ENCODE measurements around the gene ENPP7. TPM values are rescaled to one million over a fixed set of nuclear protein-coding genes. Genes with fewer than 3 reads are reported as not detected.

Gene ENPP7
- polyA plus RNA-seq, 1 donor (not counting 4 experiments of a cell fraction or from before 2014, with no cell fraction given): not detected

GRCh38 chr17:79684132-79684985, 46.4 kb upstream of the ENPP7 start:
- Histone ChIP-seq H3K79me2 (ENCODE audit: control insufficient read depth, insufficient read depth, low read length) (no peaks in the 10 kb centered on the region), H3K36me3 (ENCODE audit: control insufficient read depth in 2 of 2, extremely low read depth in 1 of 2, insufficient read depth in 2 of 2, low read length in 2 of 2) (no peaks in the 10 kb centered on the region), H3K4me1 (ENCODE audit: control insufficient read depth, extremely low read depth, insufficient read depth, low read length) (no peaks in the 10 kb centered on the region), H3K27ac (ENCODE audit: control insufficient read depth, insufficient read depth, low read length) (no peak overlapping the region), H4K20me1 (ENCODE audit: control insufficient read depth, extremely low read depth, insufficient read depth, low read length) (no peaks in the 10 kb centered on the region), H3K4me3 (ENCODE audit: control insufficient read depth in 2 of 3, extremely low read depth in 1 of 3, insufficient read depth in 2 of 3, low read depth in 1 of 3, low read length in 3 of 3) (no peak overlapping the region), H3K9me3 (ENCODE audit: control insufficient read depth, low read depth, low read length) (no peaks in the 10 kb centered on the region), H3K9ac (ENCODE audit: control insufficient read depth, extremely low read depth, insufficient read depth, low read length) (no peak overlapping the region), H3K4me2 (ENCODE audit: control insufficient read depth, extremely low read depth, insufficient read depth, low read depth, low read length) (no peak overlapping the region), H2AFZ (ENCODE audit: control insufficient read depth, low read length) (no peak overlapping the region), H3K9me1 (ENCODE audit: control insufficient read depth, extremely low read depth, insufficient read depth, low read length) (no peaks in the 10 kb centered on the region), H3K27me3 (ENCODE audit: control insufficient read depth, extremely low read depth, insufficient read depth, low read length) (peaks cover 13% of the 10 kb centered on the region)
- no peak for TF ChIP-seq CTCF (optimal IDR thresholded peaks at IDR 0.05 in 1 of 3, IDR thresholded peaks at IDR 0.05 in 1 of 3, conservative IDR thresholded peaks at IDR 0.05 in 1 of 3; ENCODE audit: extremely low read depth in 1 of 3, insufficient read depth in 2 of 3, low read length in 3 of 3)
- TF ChIP-seq EZH2 (IDR thresholded peaks at IDR 0.05; ENCODE audit: low read length): no peak
- DNase-seq (ENCODE audit: low read depth, low spot score) (no peak), FAIRE-seq (no peak)
- dilution Hi-C loops (cut with MboI; ENCODE audit: extremely low pct_ligation_motif_present, low sequenced_read_pairs): no loop called here

- Histone ChIP-seq H3K4me2 (ENCODE audit: control insufficient read depth, extremely low read depth, insufficient read depth, low read depth, low read length) (no peak overlapping the region), H3K9ac (ENCODE audit: control insufficient read depth, extremely low read depth, insufficient read depth, low read length) (no peak overlapping the region), H2AFZ (ENCODE audit: control insufficient read depth, low read length) (no peak overlapping the region), H3K9me3 (ENCODE audit: control insufficient read depth, low read depth, low read length) (no peaks in the 10 kb centered on the region), H3K36me3 (ENCODE audit: control insufficient read depth in 2 of 2, extremely low read depth in 1 of 2, insufficient read depth in 2 of 2, low read length in 2 of 2) (no peaks in the 10 kb centered on the region), H3K79me2 (ENCODE audit: control insufficient read depth, insufficient read depth, low read length) (no peaks in the 10 kb centered on the region), H3K4me1 (ENCODE audit: control insufficient read depth, extremely low read depth, insufficient read depth, low read length) (no peaks in the 10 kb centered on the region), H3K9me1 (ENCODE audit: control insufficient read depth, extremely low read depth, insufficient read depth, low read length) (no peaks in the 10 kb centered on the region), H3K27ac (ENCODE audit: control insufficient read depth, insufficient read depth, low read length) (no peak overlapping the region), H3K27me3 (ENCODE audit: control insufficient read depth, extremely low read depth, insufficient read depth, low read length) (peaks cover 13% of the 10 kb centered on the region), H3K4me3 (ENCODE audit: control insufficient read depth in 2 of 3, extremely low read depth in 1 of 3, insufficient read depth in 2 of 3, low read depth in 1 of 3, low read length in 3 of 3) (no peak overlapping the region), H4K20me1 (ENCODE audit: control insufficient read depth, extremely low read depth, insufficient read depth, low read length) (no peaks in the 10 kb centered on the region)
- TF ChIP-seq CTCF (optimal IDR thresholded peaks at IDR 0.05 in 1 of 3, IDR thresholded peaks at IDR 0.05 in 1 of 3, conservative IDR thresholded peaks at IDR 0.05 in 1 of 3; ENCODE audit: extremely low read depth in 1 of 3, insufficient read depth in 2 of 3, low read length in 3 of 3) (no peak), EZH2 (IDR thresholded peaks at IDR 0.05; ENCODE audit: low read length) (no peak)
- FAIRE-seq (no peak), DNase-seq (ENCODE audit: low read depth, low spot score) (no peak)
- dilution Hi-C loops (cut with MboI; ENCODE audit: extremely low pct_ligation_motif_present, low sequenced_read_pairs): no loop called here
Measured at GRCh38 chr17:79685121-79685520, 45.6 kb upstream of the ENPP7 start.
